ENCODE data around the gene PRKAG1. TPM values are rescaled to one million over a fixed set of nuclear protein-coding genes. Genes with fewer than 3 reads are reported as not detected.

Gene PRKAG1
- total RNA-seq, 1 donor from 2014 or later, result 67.0 TPM

DNA sequence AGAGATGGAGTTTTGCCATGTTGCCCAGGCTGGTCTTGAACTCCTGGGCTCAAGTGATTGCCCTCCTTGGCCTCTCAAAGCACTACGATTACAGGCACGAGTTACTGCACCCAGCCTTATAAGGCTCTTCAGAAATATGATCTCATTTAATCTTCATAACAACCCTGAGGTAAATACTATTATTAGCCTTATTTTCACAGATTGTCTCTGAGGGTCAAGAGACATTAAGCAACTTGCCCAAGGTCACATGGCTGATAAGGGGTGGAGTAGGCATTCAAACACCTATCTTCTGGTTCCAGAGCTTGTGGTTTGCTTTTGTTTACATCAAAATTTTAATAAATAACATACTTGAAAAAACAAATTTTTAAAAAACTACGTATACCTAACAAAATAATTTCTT lies 5.1 kb downstream of the PRKAG1 start:
- H3K4me1 ChIP-seq, result peaks cover 14% of the 10 kb centered on the region
- peaks cover 4 to 13% of the 10 kb centered on the region in 2 donors for H3K36me3 ChIP-seq
- no peak overlapping the region for H3K4me3 ChIP-seq
- H3K27me3 ChIP-seq, result no peaks in the 10 kb centered on the region
- TF ChIP-seq POLR2AphosphoS5 (IDR thresholded peaks at IDR 0.05; ENCODE audit: insufficient read depth in 1 of 2, low read depth in 1 of 2) (no peak), POLR2A (IDR thresholded peaks at IDR 0.05) (no peak)
- TF ChIP-seq, protein P1, sequence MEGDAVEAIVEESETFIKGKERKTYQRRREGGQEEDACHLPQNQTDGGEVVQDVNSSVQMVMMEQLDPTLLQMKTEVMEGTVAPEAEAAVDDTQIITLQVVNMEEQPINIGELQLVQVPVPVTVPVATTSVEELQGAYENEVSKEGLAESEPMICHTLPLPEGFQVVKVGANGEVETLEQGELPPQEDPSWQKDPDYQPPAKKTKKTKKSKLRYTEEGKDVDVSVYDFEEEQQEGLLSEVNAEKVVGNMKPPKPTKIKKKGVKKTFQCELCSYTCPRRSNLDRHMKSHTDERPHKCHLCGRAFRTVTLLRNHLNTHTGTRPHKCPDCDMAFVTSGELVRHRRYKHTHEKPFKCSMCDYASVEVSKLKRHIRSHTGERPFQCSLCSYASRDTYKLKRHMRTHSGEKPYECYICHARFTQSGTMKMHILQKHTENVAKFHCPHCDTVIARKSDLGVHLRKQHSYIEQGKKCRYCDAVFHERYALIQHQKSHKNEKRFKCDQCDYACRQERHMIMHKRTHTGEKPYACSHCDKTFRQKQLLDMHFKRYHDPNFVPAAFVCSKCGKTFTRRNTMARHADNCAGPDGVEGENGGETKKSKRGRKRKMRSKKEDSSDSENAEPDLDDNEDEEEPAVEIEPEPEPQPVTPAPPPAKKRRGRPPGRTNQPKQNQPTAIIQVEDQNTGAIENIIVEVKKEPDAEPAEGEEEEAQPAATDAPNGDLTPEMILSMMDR (IDR thresholded peaks at IDR 0.05), result no peak
- DNase-seq (ENCODE audit: extremely low spot score in 2 of 2), result no peak
- intact Hi-C loops (cut with DNase I), result loop anchor here (10.0 kb wide), 1 partner anchor 1729 kb away; no protein-coding TSS in a partner anchor
- no peak overlapping the region for H3K27ac ChIP-seq
- H3K9me3 ChIP-seq, result no peaks in the 10 kb centered on the region

DNA sequence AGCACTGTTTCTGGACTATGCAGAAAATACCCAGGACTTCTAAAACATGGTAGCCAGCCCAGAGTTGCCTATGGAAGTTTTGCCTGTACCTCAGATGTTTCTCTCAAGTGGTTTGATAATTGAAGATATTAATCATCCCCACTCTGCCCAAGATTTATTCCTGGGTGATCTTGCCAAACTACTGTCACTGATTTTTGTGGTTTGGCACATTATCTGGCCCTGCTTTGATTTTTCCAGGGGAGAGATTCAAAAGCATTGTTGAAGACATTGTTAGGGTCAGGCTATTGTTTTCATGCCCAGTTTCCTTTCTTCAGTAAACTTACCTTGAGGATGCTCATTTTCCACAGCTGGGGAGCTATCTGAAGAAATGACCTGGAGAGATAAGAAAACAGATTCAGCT lies 5.8 kb downstream of the PRKAG1 start:
- TF ChIP-seq POLR2A (IDR thresholded peaks at IDR 0.05), result no peak
- TF ChIP-seq, protein P1 (IDR thresholded peaks at IDR 0.05), result no peak
- no peak for TF ChIP-seq POLR2AphosphoS5 (IDR thresholded peaks at IDR 0.05; ENCODE audit: insufficient read depth in 1 of 2, low read depth in 1 of 2)
- Histone ChIP-seq H3K4me1 (peaks cover 10% of the 10 kb centered on the region), H3K27ac (no peak overlapping the region), H3K4me3 (no peak overlapping the region), H3K36me3 (peaks cover 4 to 13% of the 10 kb centered on the region in 2 donors), H3K27me3 (no peaks in the 10 kb centered on the region), H3K9me3 (no peaks in the 10 kb centered on the region)
- no peak for DNase-seq (ENCODE audit: extremely low spot score in 2 of 2)
- intact Hi-C loops (cut with DNase I), result loop anchor here (10.0 kb wide), 1 partner anchor 1728 kb away; no protein-coding TSS in a partner anchor

DNA sequence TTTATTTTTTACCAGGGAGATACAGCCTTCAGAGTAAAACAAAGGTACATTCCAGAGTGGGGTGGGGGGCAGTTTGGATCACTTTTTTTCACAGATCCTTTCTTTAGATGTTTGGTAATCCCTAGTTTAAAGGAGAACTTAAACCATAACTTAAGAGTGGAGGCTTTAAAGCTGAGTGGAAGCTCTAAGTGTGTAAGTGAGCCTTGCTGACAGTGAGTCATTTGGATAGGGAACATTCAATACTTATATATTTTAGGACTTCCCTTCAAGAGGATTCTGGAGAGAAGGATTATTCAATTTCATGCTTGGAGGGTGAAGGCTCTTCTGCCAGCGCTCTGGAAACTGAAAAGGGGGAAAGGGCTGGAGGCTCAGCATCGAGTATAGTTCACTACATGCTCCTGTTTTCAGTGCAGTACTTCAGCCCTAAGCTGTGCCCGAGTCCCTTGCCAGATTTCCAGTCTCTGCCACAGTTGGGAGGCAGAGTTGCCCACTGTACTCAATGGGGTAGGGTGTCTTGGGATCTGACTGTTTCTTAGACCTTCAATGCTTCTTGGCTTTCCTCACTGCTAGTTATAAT lies 8.4 kb downstream of the PRKAG1 start:
- intact Hi-C loops (cut with DNase I), result loop anchor here (10.0 kb wide), 1 partner anchor 1725 kb away; no protein-coding TSS in a partner anchor
- no peak for DNase-seq (ENCODE audit: extremely low spot score in 2 of 2)
- Histone ChIP-seq H3K27me3 (no peaks in the 10 kb centered on the region), H3K4me1 (no peaks in the 10 kb centered on the region), H3K27ac (no peak overlapping the region), H3K4me3 (no peak overlapping the region), H3K9me3 (no peaks in the 10 kb centered on the region), H3K36me3 (peaks cover 8 to 18% of the 10 kb centered on the region in 2 donors)
- TF ChIP-seq, protein P1 (IDR thresholded peaks at IDR 0.05), result no peak
- TF ChIP-seq POLR2A (IDR thresholded peaks at IDR 0.05) (no peak), POLR2AphosphoS5 (IDR thresholded peaks at IDR 0.05; ENCODE audit: insufficient read depth in 1 of 2, low read depth in 1 of 2) (no peak)

DNA sequence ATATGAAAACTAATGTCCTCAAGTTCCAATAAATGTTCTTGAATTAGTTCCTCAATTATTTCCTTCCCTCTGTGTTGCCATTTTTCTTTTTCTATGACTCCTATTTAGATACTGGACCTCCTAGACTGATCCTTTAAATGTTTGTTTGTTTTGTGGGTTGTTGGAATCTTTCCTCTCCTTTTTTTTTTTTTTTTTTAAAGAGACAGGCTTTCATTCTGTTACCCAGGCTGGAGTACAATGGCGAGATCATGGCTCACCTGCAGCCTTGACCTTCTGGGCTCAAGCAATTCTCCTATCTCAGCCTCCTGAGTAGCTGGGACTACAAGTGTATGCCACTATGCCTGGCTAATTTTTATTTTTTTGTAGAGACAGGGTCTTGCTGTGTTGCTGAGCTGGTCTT lies 9.6 kb downstream of the PRKAG1 start:
- peaks cover 10 to 29% of the 10 kb centered on the region in 2 donors for H3K36me3 ChIP-seq
- TF ChIP-seq POLR2AphosphoS5 (IDR thresholded peaks at IDR 0.05; ENCODE audit: insufficient read depth in 1 of 2, low read depth in 1 of 2) (no peak), POLR2A (IDR thresholded peaks at IDR 0.05) (no peak)
- TF ChIP-seq, protein P1 (IDR thresholded peaks at IDR 0.05), result no peak
- H3K4me1 ChIP-seq, result no peaks in the 10 kb centered on the region
- H3K9me3 ChIP-seq, result no peaks in the 10 kb centered on the region
- H3K4me3 ChIP-seq, result no peak overlapping the region
- H3K27me3 ChIP-seq, result no peaks in the 10 kb centered on the region
- no peak overlapping the region for H3K27ac ChIP-seq
- no peak for DNase-seq (ENCODE audit: extremely low spot score in 2 of 2)
- intact Hi-C loops (cut with DNase I), result no loop called here

DNA sequence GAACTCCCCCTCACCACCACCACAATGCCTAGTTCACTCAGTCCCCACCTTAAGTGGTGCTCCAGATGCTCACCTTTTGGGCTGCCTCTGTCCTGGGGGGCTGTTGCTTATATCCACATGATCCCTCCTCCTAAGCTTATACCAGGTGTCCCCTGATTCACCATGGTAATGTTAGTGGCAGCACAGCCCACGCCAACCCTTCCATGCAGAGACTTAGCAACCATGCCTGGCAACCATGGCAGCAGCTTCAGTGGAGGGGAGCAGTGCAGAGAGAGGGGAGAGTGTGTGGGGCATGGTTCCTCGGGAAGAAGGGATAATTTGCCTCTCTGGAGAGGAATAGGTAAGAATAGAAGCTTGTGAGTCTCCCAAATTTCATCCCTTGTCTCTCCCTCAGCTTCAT lies 18.2 kb downstream of the PRKAG1 start:
- no peak for DNase-seq (ENCODE audit: extremely low spot score in 2 of 2)
- H3K36me3 ChIP-seq, result peaks cover 4 to 43% of the 10 kb centered on the region in 2 donors
- peaks cover 2% of the 10 kb centered on the region for H3K27me3 ChIP-seq
- no peaks in the 10 kb centered on the region for H3K9me3 ChIP-seq
- no peak overlapping the region for H3K27ac ChIP-seq
- intact Hi-C loops (cut with DNase I), result no loop called here
- peaks cover 45% of the 10 kb centered on the region for H3K4me1 ChIP-seq
- TF ChIP-seq, protein P1 (IDR thresholded peaks at IDR 0.05), result no peak
- no peak overlapping the region for H3K4me3 ChIP-seq

Measured in vagina (tissue), 2 donors.